Measurements from ENCODE around the gene LMBR1.
"Not testable (repeated sequence)": the region's sequence is repeated elsewhere in the genome, so short reads cannot be mapped to it uniquely, and the experiment has no call there.

LMBR1 gene

GRCh38 chr7:156759143-156759542 lies 133.8 kb downstream of the LMBR1 start:
- no peak for DNase-seq (ENCODE audit: low spot score)

- DNase-seq (ENCODE audit: low spot score) = no peak
Measured at GRCh38 chr7:156754201-156754600, 138.8 kb downstream of the LMBR1 start.

- no peak for DNase-seq (ENCODE audit: low spot score)
Measured at GRCh38 chr7:156753630-156754029, 139.4 kb downstream of the LMBR1 start.

- no peak for DNase-seq (ENCODE audit: low spot score)
Measured at GRCh38 chr7:156753229-156753560, 139.8 kb downstream of the LMBR1 start.

GRCh38 chr7:156752367-156753228 lies 140.4 kb downstream of the LMBR1 start:
- no peak for DNase-seq (ENCODE audit: low spot score)

- no peak for DNase-seq (ENCODE audit: low spot score)
Measured at GRCh38 chr7:156751319-156751718, 141.7 kb downstream of the LMBR1 start.

- DNase-seq (ENCODE audit: low spot score) = no peak
Measured at GRCh38 chr7:156747718-156748117, 145.3 kb downstream of the LMBR1 start.

- DNase-seq (ENCODE audit: low spot score) = no peak
Measured at GRCh38 chr7:156746891-156747290, 146.1 kb downstream of the LMBR1 start.

- DNase-seq (ENCODE audit: low spot score) = no peak
Measured at GRCh38 chr7:156739596-156739995, 153.4 kb downstream of the LMBR1 start.

- no peak for DNase-seq (ENCODE audit: low spot score)
Measured at GRCh38 chr7:156735851-156736250, 157.1 kb downstream of the LMBR1 start.

GRCh38 chr7:156733638-156734037 lies 159.3 kb downstream of the LMBR1 start:
- no peak for DNase-seq (ENCODE audit: low spot score)

GRCh38 chr7:156732091-156732625 lies 160.8 kb downstream of the LMBR1 start:
- DNase-seq (ENCODE audit: low spot score) = no peak

- DNase-seq (ENCODE audit: low spot score) = no peak
Measured at GRCh38 chr7:156731651-156732050, 161.3 kb downstream of the LMBR1 start.

GRCh38 chr7:156725936-156726335 lies 167.0 kb downstream of the LMBR1 start:
- DNase-seq (ENCODE audit: low spot score) = no peak

GRCh38 chr7:156725073-156725472 lies 167.9 kb downstream of the LMBR1 start:
- no peak for DNase-seq (ENCODE audit: low spot score)

- no peak for DNase-seq (ENCODE audit: low spot score)
Measured at GRCh38 chr7:156722043-156722826, 170.7 kb downstream of the LMBR1 start.

- DNase-seq (ENCODE audit: low spot score) = no peak
Measured at GRCh38 chr7:156703773-156704482, 189.1 kb downstream of the LMBR1 start.

GRCh38 chr7:156703209-156703608 lies 189.8 kb downstream of the LMBR1 start:
- no peak for DNase-seq (ENCODE audit: low spot score)

GRCh38 chr7:156702399-156702798 lies 190.6 kb downstream of the LMBR1 start:
- no peak for DNase-seq (ENCODE audit: low spot score)

GRCh38 chr7:156701787-156702186 lies 191.2 kb downstream of the LMBR1 start:
- DNase-seq (ENCODE audit: low spot score) = not testable (repeated sequence)

GRCh38 chr7:156698512-156698911 lies 194.5 kb downstream of the LMBR1 start:
- not testable (repeated sequence) for DNase-seq (ENCODE audit: low spot score)

GRCh38 chr7:156697283-156697682 lies 195.7 kb downstream of the LMBR1 start:
- DNase-seq (ENCODE audit: low spot score) = not testable (repeated sequence)

All from LoVo (cell line).